NOMO-1 (cell line): Measurements from ENCODE around the gene SNW1.
"Not testable (repeated sequence)": the region's sequence is repeated elsewhere in the genome, so short reads cannot be mapped to it uniquely, and the experiment has no call there.

Source experiments
- DNase-seq, 2 experiments: peaks; one replicate each; lab custom pipeline; 2025; ENCODE audit not compliant: unreplicated experiment in 2 of 2; lab: John Stamatoyannopoulos, UW

Gene SNW1

DNA sequence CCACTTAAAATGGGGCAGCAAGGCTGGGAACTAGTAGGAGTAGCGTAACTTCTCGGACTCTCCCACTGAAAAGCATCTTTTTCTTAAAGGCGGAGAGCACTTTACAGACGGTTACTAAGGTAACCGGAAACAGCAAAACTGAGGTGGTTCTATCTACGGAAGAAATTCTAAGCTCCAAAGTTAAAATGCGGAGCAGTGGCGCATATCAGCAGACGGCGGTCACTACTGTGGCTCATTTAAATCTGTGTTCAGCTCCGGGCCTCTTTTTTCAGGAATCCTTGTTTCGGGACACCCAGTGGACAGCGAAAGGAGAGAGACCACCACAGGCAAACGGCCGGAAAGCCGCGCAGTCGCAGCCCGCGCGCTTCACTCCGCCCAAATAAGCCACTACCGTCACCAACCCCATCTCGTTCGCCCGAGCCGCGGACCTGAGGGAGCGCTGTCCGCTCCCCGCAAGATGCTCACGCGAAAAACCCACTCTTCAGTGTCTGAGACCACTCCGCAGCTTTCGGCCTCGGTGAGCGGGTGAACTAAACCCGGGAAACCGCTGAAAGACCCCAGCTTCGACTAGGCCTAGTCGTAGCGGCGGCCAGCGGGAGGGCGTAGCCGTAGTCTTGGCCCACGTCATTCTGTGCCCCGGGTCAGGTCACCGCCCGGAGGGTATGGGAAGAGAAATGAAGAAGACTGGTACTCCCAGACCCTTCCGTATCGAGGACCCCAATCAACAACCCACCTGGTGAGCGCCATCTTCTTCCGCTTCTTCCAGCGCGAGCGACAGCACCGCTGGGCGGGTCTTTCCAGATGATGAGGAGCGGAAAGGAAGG lies at the start of gene SNW1:
Gene SNW1 (minus strand): TSS at position 776 of the 824 bp plus-strand sequence. CDS start 29 bp downstream, at position 747.
- DNase-seq = peak; percentile 91 to 95

DNA sequence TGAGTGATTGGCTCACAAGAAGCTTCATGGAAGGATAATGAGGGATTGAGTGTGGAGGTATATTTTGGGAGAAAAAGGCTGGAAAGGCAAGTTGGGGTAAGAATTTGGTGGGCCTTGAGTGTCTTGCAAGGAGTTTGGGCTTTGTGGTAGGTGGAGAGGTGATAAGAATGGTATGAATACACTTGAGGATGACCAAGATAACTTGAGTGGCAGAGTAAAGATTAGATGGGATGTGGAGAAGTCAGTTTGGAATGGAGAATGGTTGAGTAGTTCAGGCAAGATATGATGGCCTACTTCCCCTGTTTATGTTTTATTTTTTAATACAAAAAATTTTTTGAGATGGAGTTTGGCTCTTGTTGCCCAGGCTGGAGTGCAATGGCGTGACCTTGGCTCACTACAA lies 48.1 kb upstream of the SNW1 start:
- no peak for DNase-seq

DNA sequence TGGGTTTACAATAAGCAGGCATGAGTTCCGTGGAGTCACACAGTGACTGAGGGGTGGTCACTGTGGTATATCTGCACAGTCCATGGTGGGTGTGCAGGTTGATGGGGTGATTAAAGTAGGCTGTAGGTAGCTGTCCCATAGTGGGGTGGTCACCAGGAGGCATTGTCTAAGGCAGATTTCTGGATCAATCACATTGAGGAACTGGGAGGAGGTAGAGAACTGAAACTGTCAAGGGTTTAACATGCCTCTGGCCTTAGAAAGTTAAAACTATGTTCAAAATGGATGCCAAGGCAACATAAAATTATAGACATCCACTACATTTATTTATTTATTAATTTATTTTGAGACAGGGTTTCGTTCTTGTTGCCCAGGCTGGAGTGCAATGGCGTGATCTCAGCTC lies 47.3 kb upstream of the SNW1 start:
- DNase-seq = no peak

DNA sequence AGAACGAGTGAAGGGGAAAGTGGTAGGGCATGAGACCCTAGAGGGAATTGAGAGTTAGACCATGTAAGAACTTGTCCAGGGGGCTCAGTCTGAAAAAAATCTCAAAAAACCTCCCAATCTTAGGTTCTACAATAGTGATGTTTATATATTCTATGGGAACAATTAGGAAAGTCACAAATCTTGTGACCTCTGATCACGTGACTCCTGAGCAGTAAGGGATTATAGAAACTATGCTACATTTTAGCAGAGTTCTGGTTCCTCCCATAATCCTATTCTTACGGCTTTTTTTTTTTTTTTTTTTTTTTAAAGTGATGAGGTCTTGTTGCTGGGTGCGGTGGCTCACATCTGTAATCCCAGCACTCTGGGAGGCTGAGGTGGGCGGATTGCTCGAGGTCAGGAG lies 44.8 kb upstream of the SNW1 start:
- DNase-seq = no peak

DNA sequence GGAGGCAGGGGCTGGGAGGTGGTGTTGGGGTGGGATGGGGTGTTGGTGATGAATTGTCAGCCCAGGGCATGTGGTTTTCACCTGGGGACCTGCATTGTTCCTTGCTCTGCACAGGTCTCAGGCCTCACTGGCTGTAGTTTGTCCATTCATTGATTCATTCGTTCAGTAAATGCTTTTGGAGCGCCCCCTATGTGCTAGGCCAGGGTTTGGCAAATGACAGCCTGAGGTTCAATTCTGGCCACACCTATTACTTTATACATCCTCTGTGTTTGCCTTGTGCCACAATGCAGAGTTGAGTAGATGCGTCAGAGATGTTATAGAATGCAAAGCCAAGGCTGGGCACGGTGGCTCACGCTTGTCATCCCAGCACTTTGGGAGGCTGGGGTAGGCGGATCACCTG lies 43.6 kb upstream of the SNW1 start:
- DNase-seq = no peak

DNA sequence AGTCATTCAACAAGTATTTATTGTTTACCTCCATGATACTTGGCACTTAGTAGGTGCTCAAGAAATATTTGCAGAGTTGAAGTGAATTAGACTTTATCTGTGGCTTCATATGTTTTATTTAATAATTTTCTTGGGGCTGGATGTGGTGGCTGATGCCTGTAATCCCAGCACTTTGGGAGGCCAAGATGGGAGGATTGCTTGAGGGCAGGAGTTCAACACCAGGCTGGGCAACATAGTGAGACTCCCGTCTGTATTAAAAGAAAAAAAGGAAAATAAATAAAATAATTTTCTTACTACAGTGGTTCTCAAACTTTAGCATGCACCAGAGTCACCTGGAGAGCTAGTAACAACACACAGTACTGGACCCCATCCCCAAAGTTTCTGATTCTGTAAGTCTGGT lies 39.9 kb upstream of the SNW1 start:
- no peak for DNase-seq

DNA sequence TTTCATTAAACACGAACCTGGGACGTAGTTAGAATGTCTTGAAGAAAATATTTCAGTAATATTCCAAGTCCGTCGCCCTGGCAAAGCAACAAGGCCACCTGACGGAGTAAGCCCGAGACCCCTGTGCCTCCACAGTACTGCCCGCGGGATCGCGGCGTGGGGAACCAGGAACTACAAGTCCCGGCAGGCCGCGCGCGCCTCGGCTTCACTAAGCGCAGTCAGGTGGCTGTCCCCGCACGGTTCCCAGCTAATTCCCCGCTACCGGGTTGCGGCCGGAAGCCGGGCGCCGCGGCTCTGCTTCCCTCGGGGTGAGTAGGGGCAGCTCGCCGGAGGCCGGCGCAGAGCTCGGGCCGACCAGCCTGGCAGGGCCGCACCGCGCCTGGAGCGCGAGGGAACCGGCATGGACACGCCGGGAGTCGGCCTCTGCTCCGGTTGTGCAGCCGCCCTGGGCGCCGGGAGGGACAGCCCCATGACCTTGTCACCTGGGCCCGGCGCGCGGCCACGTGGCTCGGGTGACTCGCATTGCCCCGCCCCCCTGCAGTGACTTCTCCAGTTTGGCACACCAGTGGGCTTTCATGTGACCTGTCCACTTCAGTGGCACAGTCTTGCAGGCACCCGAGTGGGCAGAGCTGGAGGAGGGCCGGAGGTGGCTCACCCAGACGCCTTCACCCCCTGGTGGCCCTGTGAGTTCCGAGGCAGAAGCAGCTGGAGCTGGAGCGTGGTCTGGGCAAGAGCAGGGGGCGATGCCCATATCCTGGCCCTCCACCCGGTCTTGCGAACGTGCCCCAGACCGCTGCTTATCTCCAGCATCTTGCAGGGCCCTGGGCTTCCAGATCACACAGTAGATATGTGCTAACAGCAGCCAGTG lies 39.1 kb upstream of the SNW1 start, which contains the start of gene ADCK1:
Gene ADCK1 (plus strand): TSS at position 247 of the 868 bp plus-strand sequence. CDS start 18,870 bp downstream, outside the sequence.
- peak; percentile 73 to 78 for DNase-seq

DNA sequence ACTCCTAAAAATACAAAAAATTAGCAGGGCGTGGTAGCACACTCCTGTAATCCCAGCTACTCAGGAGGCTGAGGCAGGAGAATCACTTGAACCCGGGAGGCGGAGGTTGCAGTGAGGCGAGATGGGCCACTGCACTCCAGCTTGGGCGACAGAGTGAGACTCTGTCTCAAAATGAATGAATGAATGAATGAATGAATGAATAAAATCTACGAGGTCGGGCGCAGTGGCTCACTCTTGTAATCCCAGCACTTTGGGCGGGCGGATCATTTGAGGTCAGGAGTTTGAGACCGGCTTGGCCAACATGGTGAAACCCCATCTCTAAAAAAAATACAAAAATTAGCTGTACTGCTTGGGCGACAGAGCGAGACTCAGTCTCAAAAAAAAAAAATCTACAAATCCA lies 38.5 kb upstream of the SNW1 start:
- not testable (repeated sequence) for DNase-seq

DNA sequence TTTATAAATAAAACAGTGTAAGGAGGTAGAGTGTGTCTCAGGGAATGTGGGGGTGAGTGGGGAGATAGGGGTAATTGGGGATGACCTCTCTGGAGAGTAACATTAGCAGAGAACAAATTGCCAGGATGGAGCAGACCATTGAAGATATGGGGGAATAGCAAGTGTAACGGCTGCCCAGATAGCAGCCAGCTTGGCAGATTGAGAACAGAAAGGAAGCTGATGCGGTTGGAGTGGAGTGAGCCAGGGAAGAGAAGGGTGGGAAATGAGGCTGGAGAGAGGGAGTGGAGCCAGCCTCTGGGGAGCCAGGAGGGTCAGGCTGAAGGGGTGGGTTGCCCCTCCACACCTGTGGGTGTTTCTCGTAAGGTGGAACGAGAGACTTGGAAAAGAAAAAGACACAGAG lies 33.4 kb upstream of the SNW1 start:
- no peak for DNase-seq

DNA sequence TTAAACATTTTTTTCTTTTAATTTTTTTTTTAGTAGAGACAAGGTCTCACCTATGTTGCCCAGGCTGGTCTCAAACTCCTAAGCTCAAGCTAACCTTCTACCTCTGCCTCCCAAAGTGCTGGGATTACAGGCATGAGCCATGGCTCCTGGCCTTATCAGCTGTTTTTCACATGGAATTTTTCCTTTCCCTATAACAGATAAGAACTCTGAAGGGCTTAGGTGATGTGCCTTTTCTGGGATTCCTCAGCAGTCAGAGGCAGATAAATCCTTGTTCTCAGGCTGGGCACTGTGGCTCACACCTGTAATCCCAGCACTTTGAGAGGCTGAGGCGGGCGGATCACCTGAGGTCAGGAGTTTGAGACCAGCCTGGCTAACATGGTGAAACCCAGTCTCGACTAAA lies 32.3 kb upstream of the SNW1 start:
- DNase-seq = not testable (repeated sequence)

DNA sequence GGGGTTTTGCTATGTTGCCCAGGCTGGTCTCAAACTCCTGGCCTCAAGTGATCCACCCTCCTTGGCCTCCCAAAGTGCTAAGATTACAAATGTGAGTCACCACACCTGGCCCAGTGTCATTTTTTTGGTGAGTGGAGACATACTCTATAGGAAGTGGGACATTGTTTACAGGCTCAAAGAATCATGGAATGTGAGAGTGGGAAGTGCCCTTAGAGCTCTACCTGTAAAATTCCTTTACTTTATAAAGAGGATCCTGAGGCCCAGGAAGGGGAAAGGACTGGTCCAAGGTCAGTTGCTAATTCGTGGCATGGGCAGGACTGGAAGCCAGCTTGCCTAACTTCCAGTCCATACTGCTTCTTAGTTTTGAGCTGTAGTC lies 30.3 kb upstream of the SNW1 start:
- no peak for DNase-seq

DNA sequence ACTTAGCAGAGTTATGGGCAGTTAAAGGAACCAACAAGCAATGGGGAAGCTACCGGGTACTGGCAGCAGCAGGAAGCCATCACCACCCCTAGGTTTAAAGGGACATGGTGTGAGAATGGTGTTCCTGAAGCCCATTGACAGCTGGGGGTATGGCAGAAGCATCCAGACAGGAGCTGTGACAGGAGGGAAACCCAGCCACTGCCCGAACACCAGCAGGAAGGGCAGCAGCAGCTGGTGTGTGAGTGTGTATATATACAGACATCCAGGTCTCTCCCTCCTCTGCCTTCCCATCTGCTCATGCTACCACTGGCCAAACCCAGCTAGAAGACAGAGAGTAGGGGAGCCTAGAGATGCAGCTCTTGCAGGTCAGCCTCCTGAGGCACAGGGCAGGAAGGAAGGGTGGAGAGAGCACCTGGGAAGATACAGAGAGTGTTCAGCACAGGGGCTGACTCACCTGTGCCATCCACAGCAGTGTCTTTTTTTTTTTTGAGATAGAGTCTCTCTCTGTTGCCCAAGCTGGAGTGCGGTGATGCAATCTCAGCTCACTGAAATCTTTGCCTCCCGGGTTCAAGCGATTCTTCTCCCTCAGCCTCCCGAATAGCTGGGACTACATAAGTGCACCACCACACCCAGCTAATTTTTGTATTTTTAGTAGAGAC lies 29.7 kb upstream of the SNW1 start:
- no peak for DNase-seq

DNA sequence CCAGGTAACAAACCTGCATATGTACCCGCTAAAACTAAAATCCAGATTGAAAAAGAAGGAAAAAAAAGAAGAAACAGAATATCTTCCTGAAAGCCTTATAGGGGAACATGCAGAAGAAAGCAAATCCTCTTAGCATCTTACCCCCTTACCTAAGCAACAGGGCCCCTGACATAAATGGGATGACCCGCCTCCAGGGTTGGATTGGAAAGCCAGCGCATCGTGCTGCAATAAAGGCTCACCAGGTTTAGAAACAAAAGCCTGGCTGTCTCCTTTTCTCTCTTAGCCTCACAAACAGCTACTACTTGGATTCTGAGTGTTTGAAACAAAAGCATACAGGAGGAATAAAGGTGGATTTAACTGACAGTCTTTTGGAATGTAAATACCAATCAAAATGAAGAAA lies 25.2 kb upstream of the SNW1 start:
- DNase-seq = no peak

DNA sequence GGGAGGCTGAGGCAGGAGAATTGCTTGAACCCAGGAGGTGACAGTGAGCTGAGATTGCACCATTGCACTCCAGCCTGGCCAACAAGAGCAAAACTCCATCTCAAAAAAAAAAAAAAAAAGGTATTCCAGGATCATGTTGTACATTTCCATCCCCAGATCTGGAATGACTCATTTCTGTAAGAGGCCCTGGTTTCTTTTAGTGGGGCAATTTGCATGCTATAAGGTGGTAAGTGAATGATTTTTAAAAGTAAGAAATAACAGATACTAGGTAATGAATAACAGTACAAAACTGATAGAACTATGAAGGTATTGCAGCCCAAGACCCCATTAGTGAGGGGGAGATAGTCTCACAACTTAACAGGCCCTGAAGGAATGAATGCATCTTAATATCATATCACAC lies 21.2 kb upstream of the SNW1 start:
- DNase-seq = no peak

DNA sequence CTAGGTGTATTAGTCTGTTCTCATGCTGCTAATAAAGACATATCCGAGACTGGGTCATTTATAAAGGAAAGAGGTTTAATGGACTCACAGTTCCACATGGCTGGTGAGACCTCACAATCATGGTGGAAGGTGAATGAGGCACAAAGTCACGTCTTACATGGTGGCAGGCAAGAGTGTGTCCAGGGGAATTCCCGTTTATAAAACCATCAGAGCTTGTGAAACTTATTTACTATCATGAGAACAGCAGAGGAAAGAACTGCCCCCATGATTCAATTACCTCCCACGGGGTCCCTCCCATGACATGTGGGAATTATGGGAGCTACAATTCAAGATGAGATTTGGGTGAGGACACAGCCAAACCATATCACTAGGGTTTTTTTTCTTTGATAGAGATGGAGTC lies 13.0 kb upstream of the SNW1 start:
- not testable (repeated sequence) for DNase-seq

DNA sequence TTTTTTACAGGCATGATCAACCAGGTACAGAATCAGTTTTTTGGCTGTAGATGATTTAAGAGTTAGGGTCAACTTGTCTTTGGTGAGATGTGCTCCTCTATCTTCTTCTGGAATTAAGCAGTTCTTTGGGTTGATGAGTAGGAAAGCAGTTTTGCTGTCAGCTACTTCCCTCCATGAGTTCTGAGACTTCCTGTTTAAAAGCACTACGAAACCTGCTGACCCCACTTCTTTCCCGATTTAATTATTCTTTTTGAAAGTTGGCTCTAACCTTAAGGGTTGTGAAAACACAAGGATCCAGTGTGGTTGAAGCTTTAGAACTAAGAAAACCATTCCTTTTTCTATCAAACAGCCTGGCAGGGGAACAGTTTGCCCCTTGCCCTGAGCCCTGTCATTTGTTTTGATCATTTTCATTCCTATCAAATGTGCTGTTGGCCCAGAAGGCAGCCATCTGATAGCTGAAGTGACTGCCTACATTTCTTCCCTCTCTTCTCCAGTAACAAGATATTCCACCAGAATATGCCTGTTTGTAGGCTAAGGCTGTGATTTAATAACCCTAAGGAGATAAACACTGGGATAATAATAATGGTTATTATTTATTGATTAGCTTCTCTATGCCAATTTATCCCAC lies 7.6 kb upstream of the SNW1 start:
- not testable (repeated sequence) for DNase-seq

DNA sequence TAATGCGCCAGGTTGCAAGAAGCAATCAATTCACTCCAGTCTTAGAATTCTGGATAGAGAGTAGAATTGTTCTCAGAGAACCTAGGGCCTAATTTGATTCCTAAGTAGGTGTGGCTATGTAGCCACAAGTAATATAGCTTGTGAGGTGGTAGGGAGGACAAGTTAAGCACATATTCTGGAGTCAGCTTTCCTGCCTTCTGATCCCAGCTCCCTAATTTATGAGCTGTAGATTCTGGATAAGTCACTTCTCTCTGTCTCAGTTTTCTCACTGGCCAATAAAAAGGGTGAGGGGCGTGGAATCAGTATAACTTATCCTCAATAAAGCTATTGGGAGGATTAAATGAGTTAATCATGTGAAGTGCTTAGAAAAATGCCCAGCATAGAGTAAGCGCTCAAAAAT lies 3.0 kb upstream of the SNW1 start:
- no peak for DNase-seq

DNA sequence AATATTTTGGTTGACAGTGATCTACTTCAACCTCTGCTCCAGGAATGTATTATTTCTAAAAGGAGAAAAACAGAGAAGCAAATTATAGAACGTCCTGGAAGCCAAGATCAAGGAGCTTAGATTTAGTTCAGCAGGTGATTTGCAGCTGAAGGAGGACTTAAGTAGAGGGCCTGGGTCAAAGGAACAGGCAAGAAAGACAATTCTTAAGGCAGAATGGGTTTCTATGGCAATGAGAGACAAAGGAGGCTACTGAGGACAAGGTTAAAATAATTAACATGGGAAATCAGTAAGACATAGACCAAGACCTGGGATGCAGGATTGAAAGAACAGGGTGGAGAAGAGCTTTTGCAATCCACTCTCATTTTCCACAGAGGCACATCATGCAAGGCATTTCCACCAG lies 2.4 kb upstream of the SNW1 start:
- no peak for DNase-seq

DNA sequence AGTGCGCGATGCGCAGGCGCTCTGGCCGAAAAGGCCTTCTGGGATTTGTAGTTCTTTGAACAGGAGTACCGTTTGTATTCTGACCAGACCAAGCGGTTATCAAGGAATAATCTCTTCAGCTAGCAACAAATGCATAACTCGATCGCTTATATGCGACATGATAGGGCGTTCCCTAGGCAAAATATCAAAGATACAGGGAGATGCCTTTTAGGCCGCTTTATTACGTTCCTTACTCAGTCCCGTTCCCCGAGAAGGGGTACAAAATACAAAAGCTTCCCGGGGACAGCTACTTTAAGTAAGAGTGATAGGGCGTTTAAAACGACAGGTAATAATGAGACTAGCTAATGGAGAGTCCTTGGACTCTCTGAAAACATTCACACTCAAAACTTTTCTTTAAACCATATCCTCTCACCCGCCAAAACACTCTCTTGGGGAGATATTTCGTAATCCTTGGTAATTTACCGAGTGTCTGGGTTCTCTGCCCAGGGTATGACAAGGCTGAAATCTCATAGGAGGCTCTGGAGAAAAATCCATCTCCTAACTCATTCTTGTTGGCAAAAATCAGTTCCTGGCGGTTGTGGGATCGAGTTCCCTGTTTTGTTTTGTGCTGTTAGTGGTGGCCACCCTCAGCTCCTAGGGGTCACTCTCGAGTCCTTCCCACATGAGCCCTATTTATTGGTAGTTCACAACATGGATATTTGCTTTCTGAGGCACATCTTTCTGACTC lies 412 bp upstream of the SNW1 start:
- DNase-seq = peak; percentile 14 to 30
